SK-N-SH treated with all-trans-retinoic acid at 6 μM for 48 hours (cell line): ENCODE results near the gene PDE1C.

Source experiments
- ATAC-seq: fragments of 200-7000 bp; cut with Tn5 transposase; 3 replicates; pipeline ENCODE4 v1.9.1; 2020; ENCODE audit warnings: mild to moderate bottlenecking, moderate library complexity
- ARNTL ChIP-seq: fragments of 450-650 bp; formaldehyde crosslinking; IDR thresholded peaks from 2 replicates; pipeline ENCODE4 v1.5.0; 2020; ENCODE audit warnings: low read depth, mild to moderate bottlenecking, moderate library complexity, borderline replicate concordance
- BACH2 ChIP-seq: fragments of 250-450 bp; sonication (Bioruptor Pico); IDR thresholded peaks from 2 replicates; pipeline ENCODE4 v1.9.0; 2021; ENCODE audit warnings: mild to moderate bottlenecking, borderline replicate concordance
- CREB5 ChIP-seq: fragments of 250-450 bp; sonication (Bioruptor Pico); IDR thresholded peaks from 2 replicates; pipeline ENCODE4 v1.5.1; 2020; ENCODE audit warnings: low read depth, mild to moderate bottlenecking, moderate library complexity
- CSDC2 ChIP-seq: fragments of 250-450 bp; sonication (Bioruptor Pico); IDR thresholded peaks from 2 replicates; pipeline ENCODE4 v1.5.0; 2020; ENCODE audit warnings: mild to moderate bottlenecking, moderate library complexity
- CSRNP3 ChIP-seq: fragments of 250-450 bp; sonication (Bioruptor Pico); IDR thresholded peaks from 2 replicates; pipeline ENCODE4 v1.5.1; 2021; ENCODE audit warnings: mild to moderate bottlenecking, moderate library complexity
- ESRRG ChIP-seq: fragments of 250-450 bp; sonication (Bioruptor Pico); IDR thresholded peaks from 2 replicates; pipeline ENCODE4 v1.6.1; 2021; ENCODE audit warnings: mild to moderate bottlenecking
- GLIS3 ChIP-seq: fragments of 250-450 bp; sonication (Bioruptor Pico); IDR thresholded peaks from 2 replicates; pipeline ENCODE4 v1.5.0; 2020; ENCODE audit warnings: mild to moderate bottlenecking, moderate library complexity
- ISL1 ChIP-seq: fragments of 250-450 bp; sonication (Bioruptor Pico); IDR thresholded peaks from 2 replicates; pipeline ENCODE4 v2.1.2; 2022; ENCODE audit warnings: mild to moderate bottlenecking, moderate library complexity
- POU6F1 ChIP-seq: fragments of 250-450 bp; sonication (Bioruptor Pico); IDR thresholded peaks from 2 replicates; pipeline ENCODE4 v1.8.0; 2021; ENCODE audit warnings: low read depth, mild to moderate bottlenecking, moderate library complexity, borderline replicate concordance
- RARB ChIP-seq: fragments of 250-450 bp; sonication (Bioruptor Pico); IDR thresholded peaks from 2 replicates; pipeline ENCODE4 v1.8.0; 2021; ENCODE audit warnings: mild to moderate bottlenecking, moderate library complexity
- SNAI2 ChIP-seq: fragments of 250-450 bp; sonication (Bioruptor Pico); IDR thresholded peaks from 2 replicates; pipeline ENCODE4 v1.5.0; 2020; ENCODE audit warnings: mild to moderate bottlenecking, moderate library complexity
- TCF4 ChIP-seq: fragments of 250-450 bp; sonication (Bioruptor Pico); IDR thresholded peaks from 2 replicates; pipeline ENCODE4 v1.8.0; 2021; ENCODE audit warnings: mild to moderate bottlenecking, moderate library complexity, borderline replicate concordance
- TOX ChIP-seq: fragments of 250-450 bp; sonication (Bioruptor Pico); IDR thresholded peaks from 2 replicates; pipeline ENCODE4 v1.8.0; 2021; ENCODE audit warnings: mild to moderate bottlenecking, moderate library complexity, borderline replicate concordance
- TSHZ2 ChIP-seq: fragments of 250-450 bp; sonication (Bioruptor Pico); IDR thresholded peaks from 2 replicates; pipeline ENCODE4 v1.5.0; 2020; ENCODE audit warnings: mild to moderate bottlenecking, moderate library complexity
- ZC3H10 ChIP-seq: fragments of 250-450 bp; sonication (Bioruptor Pico); IDR thresholded peaks from 2 replicates; pipeline ENCODE4 v1.5.1; 2021; ENCODE audit warnings: mild to moderate bottlenecking, moderate library complexity
- ZFP3 ChIP-seq: fragments of 250-450 bp; sonication (Bioruptor Pico); IDR thresholded peaks from 2 replicates; pipeline ENCODE4 v1.5.0; 2020; ENCODE audit warnings: mild to moderate bottlenecking, moderate library complexity
- ZFP30 ChIP-seq: fragments of 450-650 bp; formaldehyde crosslinking; IDR thresholded peaks from 2 replicates; pipeline ENCODE4 v1.5.0; 2022; ENCODE audit warnings: mild to moderate bottlenecking, moderate library complexity
- ZNF565 ChIP-seq: fragments of 450-650 bp; formaldehyde crosslinking; conservative IDR thresholded peaks from 2 replicates; pipeline ENCODE4 v1.5.0; 2020; ENCODE audit warnings: low read depth, mild to moderate bottlenecking, moderate library complexity
- ZNF70 ChIP-seq: fragments of 450-650 bp; formaldehyde crosslinking; IDR thresholded peaks from 2 replicates; pipeline ENCODE4 v1.5.0; 2020; ENCODE audit warnings: mild to moderate bottlenecking, moderate library complexity
- ZNF8 ChIP-seq: fragments of 450-650 bp; formaldehyde crosslinking; IDR thresholded peaks from 2 replicates; pipeline ENCODE4 v1.5.0; 2020; ENCODE audit warnings: mild to moderate bottlenecking, moderate library complexity
- TF ChIP-seq, protein P1 (sequence below): fragments of 250-450 bp; sonication (Bioruptor Pico); IDR thresholded peaks from 2 replicates; pipeline ENCODE4 v1.8.0; 2020; ENCODE audit warnings: mild to moderate bottlenecking, moderate library complexity, borderline replicate concordance

The PDE1C gene

GRCh38 chr7:31948029-31948428, 122.2 kb downstream of the PDE1C start (continued):
- TF ChIP-seq TCF4 (CRISPR knock-in tag) (no peak), GLIS3 (CRISPR knock-in tag) (no peak)

GRCh38 chr7:31940167-31940566, 130.0 kb downstream of the PDE1C start:
- TF ChIP-seq ESRRG (CRISPR knock-in tag) (no peak), CREB5 (CRISPR knock-in tag) (no peak), CSRNP3 (CRISPR knock-in tag) (no peak), ZNF8 (no peak), ZNF565 (CRISPR knock-in tag) (no peak), RARB (no peak), ARNTL (CRISPR knock-in tag) (no peak), ZC3H10 (CRISPR knock-in tag) (no peak), CSDC2 (CRISPR knock-in tag) (no peak), SNAI2 (CRISPR knock-in tag) (no peak), BACH2 (CRISPR knock-in tag) (no peak), TCF4 (CRISPR knock-in tag) (no peak), ZFP30 (CRISPR knock-in tag) (no peak), ISL1 (CRISPR knock-in tag) (no peak), TSHZ2 (CRISPR knock-in tag) (no peak), ZFP3 (CRISPR knock-in tag) (no peak)
- TF ChIP-seq, protein P1, sequence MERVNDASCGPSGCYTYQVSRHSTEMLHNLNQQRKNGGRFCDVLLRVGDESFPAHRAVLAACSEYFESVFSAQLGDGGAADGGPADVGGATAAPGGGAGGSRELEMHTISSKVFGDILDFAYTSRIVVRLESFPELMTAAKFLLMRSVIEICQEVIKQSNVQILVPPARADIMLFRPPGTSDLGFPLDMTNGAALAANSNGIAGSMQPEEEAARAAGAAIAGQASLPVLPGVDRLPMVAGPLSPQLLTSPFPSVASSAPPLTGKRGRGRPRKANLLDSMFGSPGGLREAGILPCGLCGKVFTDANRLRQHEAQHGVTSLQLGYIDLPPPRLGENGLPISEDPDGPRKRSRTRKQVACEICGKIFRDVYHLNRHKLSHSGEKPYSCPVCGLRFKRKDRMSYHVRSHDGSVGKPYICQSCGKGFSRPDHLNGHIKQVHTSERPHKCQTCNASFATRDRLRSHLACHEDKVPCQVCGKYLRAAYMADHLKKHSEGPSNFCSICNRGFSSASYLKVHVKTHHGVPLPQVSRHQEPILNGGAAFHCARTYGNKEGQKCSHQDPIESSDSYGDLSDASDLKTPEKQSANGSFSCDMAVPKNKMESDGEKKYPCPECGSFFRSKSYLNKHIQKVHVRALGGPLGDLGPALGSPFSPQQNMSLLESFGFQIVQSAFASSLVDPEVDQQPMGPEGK (CRISPR knock-in tag): no peak

DNA sequence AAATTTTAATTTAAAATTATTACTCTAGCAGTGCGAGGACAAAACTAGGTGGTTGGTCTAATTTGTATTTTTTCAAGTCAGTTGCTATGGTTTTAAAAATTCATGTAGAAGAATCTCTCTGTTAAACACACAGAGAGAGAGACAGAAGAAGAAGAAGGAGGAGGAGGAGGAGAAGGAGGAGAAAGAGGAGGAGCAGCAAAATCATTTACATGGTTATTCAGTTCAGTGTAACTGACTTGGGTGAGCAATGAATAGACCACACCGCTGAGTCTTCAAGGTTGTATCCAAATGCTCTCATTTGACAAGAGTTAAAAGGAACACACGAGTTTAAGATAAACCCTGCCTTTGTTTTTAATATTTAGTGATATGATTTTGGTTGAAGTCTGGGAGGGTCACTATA, 131.1 kb downstream of the PDE1C start:
- no peak for ATAC-seq
- TF ChIP-seq ISL1 (CRISPR knock-in tag) (no peak), TCF4 (CRISPR knock-in tag) (no peak), CSRNP3 (CRISPR knock-in tag) (no peak), BACH2 (CRISPR knock-in tag) (no peak), ZFP3 (CRISPR knock-in tag) (no peak), ZNF70 (CRISPR knock-in tag) (no peak), TSHZ2 (CRISPR knock-in tag) (no peak), POU6F1 (CRISPR knock-in tag) (no peak), SNAI2 (CRISPR knock-in tag) (no peak), RARB (no peak), TOX (CRISPR knock-in tag) (no peak), GLIS3 (CRISPR knock-in tag) (no peak)
- TF ChIP-seq, protein P1 (CRISPR knock-in tag): no peak

More at GRCh38 chr7:31940167-31940566, 130.0 kb downstream of the PDE1C start:
- no peak for ATAC-seq
